Prostate gland (tissue), 2 donors: Measurements from ENCODE around the gene MAML3. TPM values are rescaled to one million over a fixed set of nuclear protein-coding genes. Genes with fewer than 3 reads are reported as not detected.

Experiments
- DNase-seq: peaks from one replicate; pipeline ENCODE4 v3.0.0-alpha.2; 2019; ENCODE audit warnings: low spot score
- H3K27ac ChIP-seq, 2 donors: fragments of 200-600 bp; sonication (generic); 2 replicates each; pipeline ENCODE4 v1.5.1; 2017 to 2019
- H3K27me3 ChIP-seq: fragments of 200-600 bp; sonication (generic); replicated peaks from 2 replicates; pipeline ENCODE4 v1.5.1; 2019; ENCODE audit not compliant: insufficient read depth
- H3K36me3 ChIP-seq, 2 donors: fragments of 200-600 bp; sonication (generic); 1 replicate in 1 of 2; 2 replicates in 1 of 2; pipeline versions ENCODE4 v1.5.1 to v1.8.1; 2017 to 2019
- H3K4me1 ChIP-seq: fragments of 200-600 bp; sonication (generic); replicated peaks from 2 replicates; pipeline ENCODE4 v1.5.1; 2019
- H3K4me3 ChIP-seq, 2 donors: fragments of 200-600 bp; sonication (generic); 2 replicates each; pipeline ENCODE4 v1.5.1; 2017 to 2019
- H3K9me3 ChIP-seq: fragments of 200-600 bp; sonication (generic); 2 replicates; pipeline ENCODE4 v1.5.1; 2017
- CTCF ChIP-seq, 4 experiments: fragments of 200-600 bp in 2 of 4; fragments of 450-650 bp in 2 of 4; sonication (generic) in 2 of 4; IDR thresholded peaks; 1 replicate in 3 of 4; 2 replicates in 1 of 4; pipeline ENCODE4 v1.5.1; 2016 to 2019; ENCODE audit warnings: antibody characterized with exemption in 4 of 4, mild to moderate bottlenecking in 2 of 4, moderate library complexity in 2 of 4
- POLR2A ChIP-seq: fragments of 450-650 bp; IDR thresholded peaks from one replicate; pipeline ENCODE4 v1.6.1; 2016; ENCODE audit warnings: antibody characterized with exemption, mild to moderate bottlenecking
- POLR2AphosphoS5 ChIP-seq: sonication (generic); formaldehyde crosslinking; IDR thresholded peaks from one replicate; pipeline ENCODE4 v1.6.1; 2017; ENCODE audit warnings: antibody characterized with exemption
- WGBS: methylation state at CpG from one replicate; pipeline ENCODE4 v1.1.5; 2018; 5-methylcytosine and 5-hydroxymethylcytosine counted together
- intact Hi-C: fragments of 100-400 bp; cut with DNase I; formaldehyde crosslinking; loops from one replicate; pipeline ENCODE4 v1.14.2; 2022
- total RNA-seq, 2 donors: library from RNA; depleted of rRNA; stranded (reverse); fragments of >200 nt; gene quantifications; one replicate each; pipeline ENCODE4 v1.1.0, GENCODE V29; 2016

MAML3 gene
- total RNA-seq, 2 donors from 2014 or later = 15.0 to 30.6 TPM

GRCh38 chr4:139943277-139943676, 210.7 kb downstream of the MAML3 start:
- Histone ChIP-seq H3K36me3 (no peaks in the 10 kb centered on the region), H3K4me1 (no peaks in the 10 kb centered on the region), H3K4me3 (no peak overlapping the region), H3K27ac (no peak overlapping the region), H3K27me3 (no peaks in the 10 kb centered on the region), H3K9me3 (no peaks in the 10 kb centered on the region)
- DNase-seq = no peak
- intact Hi-C loops = no loop called here
- TF ChIP-seq POLR2AphosphoS5 (no peak), POLR2A (no peak), CTCF (IDR thresholded peaks at IDR 0.05) (no peak)
- WGBS = 68% methylated on average over 2 of the region's 2 CpGs

- Histone ChIP-seq H3K4me1 (no peaks in the 10 kb centered on the region), H3K36me3 (no peaks in the 10 kb centered on the region), H3K4me3 (no peak overlapping the region), H3K27me3 (no peaks in the 10 kb centered on the region), H3K27ac (no peak overlapping the region), H3K9me3 (no peaks in the 10 kb centered on the region)
- intact Hi-C loops = no loop called here
- 89% methylated on average over 3 of the region's 3 CpGs for WGBS
- DNase-seq = no peak
- TF ChIP-seq POLR2AphosphoS5 (no peak), CTCF (IDR thresholded peaks at IDR 0.05) (no peak), POLR2A (no peak)
These were observed 211.7 kb downstream of the MAML3 start for GRCh38 chr4:139942241-139942640.

GRCh38 chr4:139940600-139940999, 213.4 kb downstream of the MAML3 start:
- no peak for DNase-seq
- no peak for TF ChIP-seq POLR2AphosphoS5
- no peak for TF ChIP-seq CTCF (IDR thresholded peaks at IDR 0.05)
- no peak for TF ChIP-seq POLR2A
- Histone ChIP-seq H3K4me3 (no peak overlapping the region), H3K9me3 (no peaks in the 10 kb centered on the region), H3K36me3 (no peaks in the 10 kb centered on the region), H3K27me3 (no peaks in the 10 kb centered on the region), H3K27ac (no peak overlapping the region), H3K4me1 (no peaks in the 10 kb centered on the region)
- intact Hi-C loops = no loop called here
- 98% methylated on average over 2 of the region's 2 CpGs for WGBS

- TF ChIP-seq CTCF (IDR thresholded peaks at IDR 0.05) (no peak), POLR2A (no peak), POLR2AphosphoS5 (no peak)
- intact Hi-C loops = no loop called here
- 97% methylated on average over 2 of the region's 2 CpGs for WGBS
- Histone ChIP-seq H3K4me1 (no peaks in the 10 kb centered on the region), H3K27ac (no peak overlapping the region), H3K9me3 (no peaks in the 10 kb centered on the region), H3K27me3 (no peaks in the 10 kb centered on the region), H3K36me3 (no peaks in the 10 kb centered on the region), H3K4me3 (no peak overlapping the region)
- no peak for DNase-seq
These were observed 215.6 kb downstream of the MAML3 start for GRCh38 chr4:139938414-139938813.

- no peaks in the 10 kb centered on the region for H3K27me3 ChIP-seq
- DNase-seq = no peak
- H3K4me1 ChIP-seq = no peaks in the 10 kb centered on the region
- no peak overlapping the region for H3K4me3 ChIP-seq
- no peaks in the 10 kb centered on the region for H3K36me3 ChIP-seq
- intact Hi-C loops = no loop called here
- no peak for TF ChIP-seq POLR2AphosphoS5
- TF ChIP-seq CTCF (IDR thresholded peaks at IDR 0.05) = no peak
- no peak for TF ChIP-seq POLR2A
- H3K9me3 ChIP-seq = no peaks in the 10 kb centered on the region
- 77% methylated on average over 4 of the region's 4 CpGs for WGBS
- H3K27ac ChIP-seq = no peak overlapping the region
These were observed 218.1 kb downstream of the MAML3 start for GRCh38 chr4:139935911-139936310.
